Caco-2 (cell line): ENCODE measurements around the gene MEF2B. TPM values are rescaled to one million over a fixed set of nuclear protein-coding genes. Genes with fewer than 3 reads are reported as not detected.
"Not testable (repeated sequence)": the region's sequence is repeated elsewhere in the genome, so short reads cannot be mapped to it uniquely, and the experiment has no call there.

Experiments used
- BruUV-seq: library from RNA; stranded (reverse); fragments of 400-500 nt; replicated peaks from 2 replicates; lab custom pipeline; 2021; lab: Mats Ljungman, UMichigan
- CTCF ChIA-PET: fragments of 300-600 bp; sonication (Branson Sonifier 250); formaldehyde crosslinking; loops from one replicate; lab custom pipeline; 2022; ENCODE audit warnings: antibody characterized with exemption; lab: Charles Lee
- POLR2A ChIA-PET: fragments of 300-600 bp; sonication (Branson Sonifier 250); formaldehyde crosslinking; loops from one replicate; lab custom pipeline; 2022; ENCODE audit warnings: antibody characterized with exemption; lab: Charles Lee
- DNase-seq, 2 experiments: peaks; one replicate each; pipeline versions ENCODE4 v3.0.0 to v3.0.0-alpha.2; 2020 to 2022
- H3K27me3 ChIP-seq: replicated peaks from 2 replicates; pipeline ENCODE4 v1.6.0; 2011; ENCODE audit warnings: low read length; ENCODE audit not compliant: control insufficient read depth, insufficient read depth
- H3K36me3 ChIP-seq: 2 replicates; pipeline ENCODE4 v1.5.1; 2011; ENCODE audit warnings: low read length; ENCODE audit not compliant: control insufficient read depth, insufficient read depth
- H3K4me1 ChIP-seq: fragments of 250-450 bp; sonication (Bioruptor Pico); 2 replicates; pipeline ENCODE4 v1.5.1; 2020; ENCODE audit warnings: mild to moderate bottlenecking
- H3K4me3 ChIP-seq: 2 replicates; pipeline ENCODE4 v1.5.1; 2011; ENCODE audit warnings: low read depth, mild to moderate bottlenecking, control low read depth, low read length
- H3K9me3 ChIP-seq: fragments of 250-450 bp; sonication (Bioruptor Pico); 2 replicates; pipeline ENCODE4 v1.5.1; 2020; ENCODE audit warnings: mild to moderate bottlenecking, moderate library complexity
- H3K27ac Mint-ChIP-seq: one replicate; pipeline ENCODE4 v1.8.0; 2022; ENCODE audit warnings: mixed read lengths; ENCODE audit not compliant: unreplicated experiment
- H3K27me3 Mint-ChIP-seq: one replicate; pipeline ENCODE4 v1.8.0; 2022; ENCODE audit warnings: mixed read lengths; ENCODE audit not compliant: insufficient read depth, unreplicated experiment
- H3K36me3 Mint-ChIP-seq: one replicate; pipeline ENCODE4 v1.8.0; 2022; ENCODE audit warnings: mild to moderate bottlenecking, mixed read lengths; ENCODE audit not compliant: insufficient read depth, unreplicated experiment
- H3K4me1 Mint-ChIP-seq: one replicate; pipeline ENCODE4 v1.8.0; 2022; ENCODE audit warnings: low read depth, mixed read lengths; ENCODE audit not compliant: unreplicated experiment
- H3K4me3 Mint-ChIP-seq: one replicate; pipeline ENCODE4 v1.8.0; 2022; ENCODE audit warnings: mild to moderate bottlenecking, moderate library complexity, mixed read lengths; ENCODE audit not compliant: unreplicated experiment
- H3K9me3 Mint-ChIP-seq: one replicate; pipeline ENCODE4 v1.8.0; 2022; ENCODE audit warnings: mixed read lengths; ENCODE audit not compliant: unreplicated experiment
- intact Hi-C: fragments of 100-400 bp; cut with micrococcal nuclease; formaldehyde crosslinking; loops from one replicate; pipeline ENCODE4 v1.10.0; 2022; ENCODE audit not compliant: unreplicated experiment
- total RNA-seq: library from RNA; stranded (reverse); gene quantifications from 2 replicates; pipeline ENCODE4 v1.2.3, GENCODE V29; 2022
- TF ChIP-seq, protein P1 (sequence below), 2 experiments: fragments of 200-600 bp in 1 of 2; IDR thresholded peaks; 1 replicate in 1 of 2; 2 replicates in 1 of 2; pipeline versions ENCODE4 v1.5.1 to v1.8.0; 2011 to 2022; ENCODE audit warnings: antibody characterized with exemption in 1 of 2, control low read depth in 1 of 2, inconsistent platforms in 1 of 2, low read depth in 1 of 2, low read length in 1 of 2, mild to moderate bottlenecking in 1 of 2, moderate library complexity in 1 of 2; ENCODE audit not compliant: insufficient read depth in 1 of 2, severe bottlenecking in 1 of 2, unreplicated experiment in 1 of 2

The MEF2B gene
- total RNA-seq, 1 experiment from 2014 or later: 0.82 TPM

DNA sequence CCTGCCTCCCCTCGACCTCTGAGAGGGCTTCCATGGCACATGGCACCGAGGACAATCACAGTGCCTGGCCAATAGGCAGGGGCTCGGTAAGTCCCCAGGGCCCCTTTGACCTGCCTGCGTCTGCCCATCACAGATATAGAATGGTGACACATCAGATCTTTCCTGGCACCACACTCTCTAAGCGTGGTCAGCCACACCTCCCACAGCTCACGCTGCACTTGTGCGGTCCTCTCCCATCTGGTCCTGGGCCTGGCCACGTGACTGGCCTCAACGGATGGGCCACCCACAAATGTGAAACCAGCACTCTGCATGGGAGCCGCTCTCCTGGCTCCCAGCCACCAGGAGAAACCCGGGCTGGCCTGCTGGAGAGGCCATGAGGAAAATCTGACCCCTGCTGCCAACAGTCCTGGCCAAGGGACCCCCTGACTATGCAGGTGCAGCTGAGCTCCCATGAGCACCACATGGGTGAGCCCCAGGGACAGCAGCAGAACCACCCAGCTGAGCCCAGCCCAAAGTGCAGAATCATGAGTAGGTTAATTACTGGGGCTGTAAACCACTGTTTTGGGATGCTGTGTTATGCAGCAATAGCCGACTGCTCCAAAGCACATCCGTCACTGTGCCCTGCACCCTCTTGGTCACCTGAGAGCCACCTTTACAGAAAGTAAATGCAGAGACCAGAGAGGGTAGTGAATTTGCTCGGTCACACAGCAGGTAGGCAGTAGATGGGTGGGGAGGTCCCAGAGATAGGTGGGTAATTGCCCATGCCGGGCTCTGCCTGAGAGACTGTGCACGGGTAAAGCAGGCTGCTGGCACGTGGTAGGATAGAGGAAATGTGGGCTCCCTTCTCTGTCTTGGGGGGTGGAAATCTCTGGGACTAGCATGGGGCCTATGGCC is 9.7 kb upstream of the MEF2B start:
- H3K4me1 ChIP-seq: no peaks in the 10 kb centered on the region
- no peaks in the 10 kb centered on the region for H3K4me1 Mint-ChIP-seq
- POLR2A ChIA-PET: no interaction called here
- intact Hi-C loops: no loop called here
- no peaks in the 10 kb centered on the region for H3K9me3 Mint-ChIP-seq
- no peak overlapping the region for H3K4me3 Mint-ChIP-seq
- no peak for DNase-seq
- H3K4me3 ChIP-seq: no peak overlapping the region
- H3K9me3 ChIP-seq: no peaks in the 10 kb centered on the region
- TF ChIP-seq, protein P1, sequence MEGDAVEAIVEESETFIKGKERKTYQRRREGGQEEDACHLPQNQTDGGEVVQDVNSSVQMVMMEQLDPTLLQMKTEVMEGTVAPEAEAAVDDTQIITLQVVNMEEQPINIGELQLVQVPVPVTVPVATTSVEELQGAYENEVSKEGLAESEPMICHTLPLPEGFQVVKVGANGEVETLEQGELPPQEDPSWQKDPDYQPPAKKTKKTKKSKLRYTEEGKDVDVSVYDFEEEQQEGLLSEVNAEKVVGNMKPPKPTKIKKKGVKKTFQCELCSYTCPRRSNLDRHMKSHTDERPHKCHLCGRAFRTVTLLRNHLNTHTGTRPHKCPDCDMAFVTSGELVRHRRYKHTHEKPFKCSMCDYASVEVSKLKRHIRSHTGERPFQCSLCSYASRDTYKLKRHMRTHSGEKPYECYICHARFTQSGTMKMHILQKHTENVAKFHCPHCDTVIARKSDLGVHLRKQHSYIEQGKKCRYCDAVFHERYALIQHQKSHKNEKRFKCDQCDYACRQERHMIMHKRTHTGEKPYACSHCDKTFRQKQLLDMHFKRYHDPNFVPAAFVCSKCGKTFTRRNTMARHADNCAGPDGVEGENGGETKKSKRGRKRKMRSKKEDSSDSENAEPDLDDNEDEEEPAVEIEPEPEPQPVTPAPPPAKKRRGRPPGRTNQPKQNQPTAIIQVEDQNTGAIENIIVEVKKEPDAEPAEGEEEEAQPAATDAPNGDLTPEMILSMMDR (IDR thresholded peaks at IDR 0.05; ENCODE audit: insufficient read depth in 1 of 2, low read depth in 1 of 2, low read length in 1 of 2, severe bottlenecking in 1 of 2, unreplicated experiment in 1 of 2): no peak
- no peaks in the 10 kb centered on the region for H3K27me3 ChIP-seq
- BruUV-seq: TSS peak; percentile 16
- no peaks in the 10 kb centered on the region; the same call in 1 of the 2 replicates for H3K36me3 ChIP-seq
- CTCF ChIA-PET: no interaction called here
- H3K27ac Mint-ChIP-seq: no peak overlapping the region
- H3K27me3 Mint-ChIP-seq: no peaks in the 10 kb centered on the region
- peaks cover 30% of the 10 kb centered on the region for H3K36me3 Mint-ChIP-seq

DNA sequence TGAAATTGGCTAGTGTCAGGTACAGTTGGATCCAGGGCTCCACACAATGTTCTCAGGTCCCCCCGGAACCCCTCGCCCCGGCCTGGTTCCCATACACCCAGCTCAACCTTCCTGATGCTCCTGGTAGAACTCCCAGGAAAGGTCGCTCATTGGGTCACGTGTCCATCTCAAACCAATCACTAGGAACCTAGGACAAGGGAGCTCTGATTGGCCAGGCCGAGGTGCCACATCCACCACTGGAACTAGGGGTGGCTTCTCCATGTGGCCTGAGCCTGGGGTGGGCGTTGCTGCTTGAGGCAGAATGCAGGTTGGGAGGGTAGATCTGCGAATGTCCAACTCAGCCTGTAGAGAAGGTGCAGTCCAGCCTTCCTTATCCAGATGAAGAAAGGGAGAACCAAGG is 6.9 kb upstream of the MEF2B start:
- POLR2A ChIA-PET: interaction anchor here (0.5 kb wide), 1 partner anchor 123 kb away, joined by 4 read pairs; no protein-coding TSS in a partner anchor
- no peak overlapping the region for H3K27ac Mint-ChIP-seq
- Histone ChIP-seq H3K36me3 (no peaks in the 10 kb centered on the region; the same call in 1 of the 2 replicates), H3K9me3 (no peaks in the 10 kb centered on the region), H3K4me3 (no peak overlapping the region), H3K4me1 (no peaks in the 10 kb centered on the region), H3K27me3 (no peaks in the 10 kb centered on the region)
- peaks cover 7% of the 10 kb centered on the region for H3K4me1 Mint-ChIP-seq
- H3K36me3 Mint-ChIP-seq: peaks cover 27% of the 10 kb centered on the region
- TF ChIP-seq, protein P1 (IDR thresholded peaks at IDR 0.05; ENCODE audit: insufficient read depth in 1 of 2, low read depth in 1 of 2, low read length in 1 of 2, severe bottlenecking in 1 of 2, unreplicated experiment in 1 of 2): no peak
- no peak overlapping the region for H3K4me3 Mint-ChIP-seq
- no peaks in the 10 kb centered on the region for H3K27me3 Mint-ChIP-seq
- CTCF ChIA-PET: no interaction called here
- BruUV-seq: no TSS peak
- intact Hi-C loops: no loop called here
- no peak for DNase-seq
- no peaks in the 10 kb centered on the region for H3K9me3 Mint-ChIP-seq

DNA sequence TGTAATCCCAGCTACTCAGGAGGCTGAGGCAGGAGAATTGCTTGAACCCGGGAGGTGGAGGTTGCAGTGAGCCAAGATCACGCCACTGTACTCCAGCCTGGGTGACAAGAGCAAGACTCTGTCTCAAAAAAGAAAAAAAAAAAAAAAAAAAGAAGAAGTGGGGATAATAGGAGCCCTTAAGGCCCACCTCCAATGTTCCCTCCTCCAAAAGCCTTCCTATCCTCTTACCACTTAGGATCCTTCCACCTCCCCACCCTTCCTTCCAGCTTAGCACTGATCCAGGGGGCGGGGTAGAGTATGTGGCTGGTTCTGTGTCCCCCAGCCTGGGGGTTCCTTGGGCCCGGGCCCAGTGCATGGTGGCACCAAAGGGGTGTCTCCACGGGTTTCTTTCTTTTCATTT is 3.2 kb upstream of the MEF2B start:
- H3K9me3 ChIP-seq, H3K9me3 Mint-ChIP-seq, BruUV-seq, H3K27ac Mint-ChIP-seq, DNase-seq, H3K27me3 ChIP-seq, H3K4me1 ChIP-seq, H3K4me3 ChIP-seq, H3K27me3 Mint-ChIP-seq, H3K36me3 ChIP-seq, POLR2A ChIA-PET, H3K4me3 Mint-ChIP-seq: not testable (repeated sequence)
- H3K36me3 Mint-ChIP-seq: peaks cover 19% of the 10 kb centered on the region
- intact Hi-C loops: loop anchor here (5.0 kb wide), 1 partner anchor 36 kb away; the partner anchor contains the start of gene TMEM161A
- H3K4me1 Mint-ChIP-seq: peaks cover 21% of the 10 kb centered on the region
- CTCF ChIA-PET: interaction anchor here (0.7 kb wide), 1 partner anchor 192 kb away, joined by 3 read pairs; no protein-coding TSS in a partner anchor
